Upper lobe of left lung (tissue), 4 donors: Measurements from ENCODE around the gene TSPOAP1.

Experiments
- CTCF ChIP-seq, 6 experiments: fragments of 450-650 bp in 4 of 6; fragments of 200-600 bp in 2 of 6; sonication (generic) in 2 of 6; IDR thresholded peaks; one replicate each; pipeline ENCODE4 v1.5.1; 2016 to 2019; ENCODE audit warnings: antibody characterized with exemption in 6 of 6
- POLR2A ChIP-seq, 4 donors: fragments of 450-650 bp; IDR thresholded peaks; one replicate each; pipeline ENCODE4 v1.5.1; 2016 to 2017; ENCODE audit warnings: antibody characterized with exemption in 4 of 4, mild to moderate bottlenecking in 2 of 4

- TF ChIP-seq CTCF (IDR thresholded peaks at IDR 0.05): no peak
- TF ChIP-seq POLR2A (IDR thresholded peaks at IDR 0.05): no peak
These were observed 11.8 kb upstream of the TSPOAP1 start for GRCh38 chr17:58340405-58340876.
